Endothelial cell of umbilical vein (primary cell): ENCODE results near the gene AUH.

Experiments
- CTCF ChIP-seq, 2 donors: IDR thresholded peaks; 1 replicate in 1 of 2; 2 replicates in 1 of 2; pipeline ENCODE4 v1.5.1; 2011; ENCODE audit warnings: low read length in 2 of 2, mild to moderate bottlenecking in 2 of 2, moderate library complexity in 2 of 2, control low read depth in 1 of 2, inconsistent platforms in 1 of 2, low read depth in 1 of 2; ENCODE audit not compliant: insufficient read depth in 1 of 2; ENCODE audit errors: extremely low read depth in 1 of 2
- POLR2A ChIP-seq: IDR thresholded peaks from 2 replicates; pipeline ENCODE4 v1.6.1; 2012; ENCODE audit warnings: low read depth, mild to moderate bottlenecking, control low read depth, low read length

GRCh38 chr9:91245431-91246313 lies 116.0 kb downstream of the AUH start:
- no peak for TF ChIP-seq POLR2A
- no peak for TF ChIP-seq CTCF (IDR thresholded peaks at IDR 0.05; ENCODE audit: extremely low read depth in 1 of 2, insufficient read depth in 1 of 2, low read depth in 1 of 2, low read length in 2 of 2)
